ENCODE data around the gene LMX1B. TPM values are rescaled to one million over a fixed set of nuclear protein-coding genes. Genes with fewer than 3 reads are reported as not detected.

The LMX1B gene
- total RNA-seq, 1 experiment from 2014 or later = 11.3 TPM

- ChIA-PET CTCF (no interaction called here), RAD21 (ENCODE audit: low non-redundant PET in 1 of 2, low total read pairs in 2 of 2, uncharacterized antibody in 2 of 2, unreplicated experiment in 2 of 2) (no interaction called here), POLR2A (no interaction called here)
- BruUV-seq (replicated peaks) = no TSS peak
- no peak for ATAC-seq
- intact Hi-C loops (cut with micrococcal nuclease) = no loop called here
- no peak overlapping the region for H2AFZ ChIP-seq (ENCODE audit: low read depth, low read length, poor library complexity, severe bottlenecking)
- no peak for DNase-seq (ENCODE audit: low read depth, low spot score)
- no peak overlapping the region for H3K4me2 ChIP-seq (ENCODE audit: low read length)
- H3K9ac ChIP-seq (ENCODE audit: low read length) = no peak overlapping the region
- no peaks in the 10 kb centered on the region for H3K36me3 ChIP-seq (ENCODE audit: control insufficient read depth in 1 of 2, insufficient read depth in 2 of 2, low read length in 2 of 2)
- TF ChIP-seq CBX3 (IDR thresholded peaks at IDR 0.05; ENCODE audit: low read depth) (no peak), JUND (IDR thresholded peaks at IDR 0.05) (no peak), EZH2phosphoT487 (IDR thresholded peaks at IDR 0.05; ENCODE audit: borderline replicate concordance) (no peak), RAD21 (IDR thresholded peaks at IDR 0.05; ENCODE audit: low read depth) (no peak)
- TF ChIP-seq, protein P1, sequence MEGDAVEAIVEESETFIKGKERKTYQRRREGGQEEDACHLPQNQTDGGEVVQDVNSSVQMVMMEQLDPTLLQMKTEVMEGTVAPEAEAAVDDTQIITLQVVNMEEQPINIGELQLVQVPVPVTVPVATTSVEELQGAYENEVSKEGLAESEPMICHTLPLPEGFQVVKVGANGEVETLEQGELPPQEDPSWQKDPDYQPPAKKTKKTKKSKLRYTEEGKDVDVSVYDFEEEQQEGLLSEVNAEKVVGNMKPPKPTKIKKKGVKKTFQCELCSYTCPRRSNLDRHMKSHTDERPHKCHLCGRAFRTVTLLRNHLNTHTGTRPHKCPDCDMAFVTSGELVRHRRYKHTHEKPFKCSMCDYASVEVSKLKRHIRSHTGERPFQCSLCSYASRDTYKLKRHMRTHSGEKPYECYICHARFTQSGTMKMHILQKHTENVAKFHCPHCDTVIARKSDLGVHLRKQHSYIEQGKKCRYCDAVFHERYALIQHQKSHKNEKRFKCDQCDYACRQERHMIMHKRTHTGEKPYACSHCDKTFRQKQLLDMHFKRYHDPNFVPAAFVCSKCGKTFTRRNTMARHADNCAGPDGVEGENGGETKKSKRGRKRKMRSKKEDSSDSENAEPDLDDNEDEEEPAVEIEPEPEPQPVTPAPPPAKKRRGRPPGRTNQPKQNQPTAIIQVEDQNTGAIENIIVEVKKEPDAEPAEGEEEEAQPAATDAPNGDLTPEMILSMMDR (IDR thresholded peaks at IDR 0.05 in 2 of 3, conservative IDR thresholded peaks at IDR 0.05 in 1 of 3; ENCODE audit: borderline replicate concordance in 1 of 3, insufficient read depth in 1 of 3, low read depth in 2 of 3, low read length in 2 of 3) = no peak
- H3K4me1 ChIP-seq (ENCODE audit: control insufficient read depth in 1 of 2, insufficient read depth in 2 of 2, low read length in 2 of 2) = no peaks in the 10 kb centered on the region
- no peaks in the 10 kb centered on the region for H3K9me3 ChIP-seq (ENCODE audit: control insufficient read depth in 1 of 2, insufficient read depth in 1 of 2, low read depth in 1 of 2, low read length in 2 of 2)
- no peaks in the 10 kb centered on the region for H3K9me2 ChIP-seq (ENCODE audit: insufficient read depth)
- no peak overlapping the region for H3K27ac ChIP-seq (ENCODE audit: low read depth, low read length)
- no peaks in the 10 kb centered on the region for H3K27me3 ChIP-seq (ENCODE audit: insufficient read depth, low read length)
- H3K79me2 ChIP-seq (ENCODE audit: insufficient read depth, low read length) = no peaks in the 10 kb centered on the region
- no peak overlapping the region for H3K4me3 ChIP-seq (replicated peaks in 1 of 2; ENCODE audit: low read depth in 1 of 2, low read length in 2 of 2)
- H4K20me1 ChIP-seq (ENCODE audit: insufficient read depth) = no peaks in the 10 kb centered on the region
Observed at GRCh38 chr9:126650404-126651341, 36.9 kb downstream of the LMX1B start.

DNA sequence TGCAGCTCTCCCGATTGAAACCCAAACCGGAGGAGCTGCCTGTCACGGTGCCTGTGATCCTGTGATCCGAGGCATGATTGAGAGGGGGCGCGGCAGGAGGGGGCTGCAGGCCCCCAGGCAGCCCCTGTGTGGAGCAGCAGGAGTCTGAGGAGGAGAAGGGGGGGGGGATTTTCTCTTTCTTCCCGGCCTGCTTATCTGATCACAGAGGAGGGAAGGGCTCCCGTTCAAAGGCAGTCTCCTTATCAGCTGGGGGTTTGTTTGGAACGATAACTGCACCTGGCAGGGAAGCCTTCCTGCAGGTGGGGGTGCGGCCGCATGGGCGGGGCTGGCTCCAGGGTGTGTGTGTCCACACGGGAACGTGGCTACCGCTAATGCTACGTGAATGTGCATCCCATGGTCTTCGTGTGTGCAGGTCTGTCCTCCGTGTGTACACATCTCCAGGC lies 38.4 kb downstream of the LMX1B start:
- Histone ChIP-seq H3K9ac (ENCODE audit: low read length) (no peak overlapping the region), H3K79me2 (ENCODE audit: insufficient read depth, low read length) (no peaks in the 10 kb centered on the region), H2AFZ (ENCODE audit: low read depth, low read length, poor library complexity, severe bottlenecking) (no peak overlapping the region), H3K36me3 (ENCODE audit: control insufficient read depth in 1 of 2, insufficient read depth in 2 of 2, low read length in 2 of 2) (no peaks in the 10 kb centered on the region), H3K4me3 (replicated peaks in 1 of 2; ENCODE audit: low read depth in 1 of 2, low read length in 2 of 2) (no peak overlapping the region), H3K4me1 (ENCODE audit: control insufficient read depth in 1 of 2, insufficient read depth in 2 of 2, low read length in 2 of 2) (no peaks in the 10 kb centered on the region), H3K27ac (ENCODE audit: low read depth, low read length) (no peak overlapping the region), H3K9me2 (ENCODE audit: insufficient read depth) (no peaks in the 10 kb centered on the region), H4K20me1 (ENCODE audit: insufficient read depth) (no peaks in the 10 kb centered on the region), H3K27me3 (ENCODE audit: insufficient read depth, low read length) (no peaks in the 10 kb centered on the region), H3K4me2 (ENCODE audit: low read length) (no peak overlapping the region), H3K9me3 (ENCODE audit: control insufficient read depth in 1 of 2, insufficient read depth in 1 of 2, low read depth in 1 of 2, low read length in 2 of 2) (no peaks in the 10 kb centered on the region)
- ChIA-PET POLR2A (no interaction called here), CTCF (no interaction called here), RAD21 (ENCODE audit: low non-redundant PET in 1 of 2, low total read pairs in 2 of 2, uncharacterized antibody in 2 of 2, unreplicated experiment in 2 of 2) (no interaction called here)
- ATAC-seq = no peak
- no TSS peak for BruUV-seq (replicated peaks)
- intact Hi-C loops (cut with micrococcal nuclease) = no loop called here
- no peak for DNase-seq (ENCODE audit: low read depth, low spot score)
- TF ChIP-seq TCF7L2 (IDR thresholded peaks at IDR 0.05; ENCODE audit: borderline replicate concordance, extremely low read depth, insufficient read depth, insufficient read length) (no peak), JUND (IDR thresholded peaks at IDR 0.05) (no peak), SIN3A (IDR thresholded peaks at IDR 0.05; ENCODE audit: low read depth) (no peak), CEBPB (IDR thresholded peaks at IDR 0.05; ENCODE audit: low read depth) (no peak), SRF (IDR thresholded peaks at IDR 0.05; ENCODE audit: low read depth) (no peak), ZFX (IDR thresholded peaks at IDR 0.05) (no peak), REST (IDR thresholded peaks at IDR 0.05; ENCODE audit: low read depth) (no peak), CBX3 (IDR thresholded peaks at IDR 0.05; ENCODE audit: low read depth) (no peak), POLR2AphosphoS5 (IDR thresholded peaks at IDR 0.05; ENCODE audit: low read depth, low read length) (no peak), ZNF274 (IDR thresholded peaks at IDR 0.05; ENCODE audit: low read depth, low read length) (no peak), SP1 (IDR thresholded peaks at IDR 0.05; ENCODE audit: low read depth) (no peak), YY1 (IDR thresholded peaks at IDR 0.05; ENCODE audit: extremely low read depth, insufficient replicate concordance, low read depth, low read length) (no peak), EZH2phosphoT487 (IDR thresholded peaks at IDR 0.05; ENCODE audit: borderline replicate concordance) (no peak)

Data from HCT116 (cell line).